HG02884 (cell line): ENCODE results near the gene MTA1.

ENCODE experiments used
- ATAC-seq: cut with Tn5 transposase; IDR thresholded peaks from one replicate; pipeline ENCODE4 v1.9.1; 2021; ENCODE audit warnings: mild to moderate bottlenecking, moderate library complexity; ENCODE audit not compliant: unreplicated experiment

The MTA1 gene

GRCh38 chr14:105494606-105494929 lies 74.9 kb downstream of the MTA1 start:
- ATAC-seq, result no peak

- ATAC-seq, result no peak
Observed at GRCh38 chr14:105495101-105495989, 75.7 kb downstream of the MTA1 start.

GRCh38 chr14:105495990-105496830 lies 76.6 kb downstream of the MTA1 start:
- ATAC-seq, result no peak

GRCh38 chr14:105496831-105497591 lies 77.4 kb downstream of the MTA1 start:
- ATAC-seq, result no peak

- no peak for ATAC-seq
Observed at GRCh38 chr14:105497671-105498429, 78.2 kb downstream of the MTA1 start.

GRCh38 chr14:105498430-105499255 lies 79.0 kb downstream of the MTA1 start:
- ATAC-seq, result no peak

GRCh38 chr14:105499256-105500035 lies 79.8 kb downstream of the MTA1 start:
- ATAC-seq, result no peak

- no peak for ATAC-seq
Observed at GRCh38 chr14:105500036-105500725, 80.6 kb downstream of the MTA1 start.

GRCh38 chr14:105500726-105501101 lies 81.1 kb downstream of the MTA1 start:
- ATAC-seq, result no peak

- no peak for ATAC-seq
Observed at GRCh38 chr14:105501504-105502291, 82.1 kb downstream of the MTA1 start.

- ATAC-seq, result no peak
Observed at GRCh38 chr14:105502446-105503295, 83.0 kb downstream of the MTA1 start.

GRCh38 chr14:105503296-105503640 lies 83.6 kb downstream of the MTA1 start:
- ATAC-seq, result no peak

GRCh38 chr14:105503935-105504692 lies 84.5 kb downstream of the MTA1 start:
- ATAC-seq, result no peak

- no peak for ATAC-seq
Observed at GRCh38 chr14:105505101-105505500, 85.5 kb downstream of the MTA1 start.

- ATAC-seq, result no peak
Observed at GRCh38 chr14:105507247-105507646, 87.6 kb downstream of the MTA1 start.

- ATAC-seq, result no peak
Observed at GRCh38 chr14:105508069-105508468, 88.4 kb downstream of the MTA1 start.
